ENCODE measurements around the gene F5. TPM values are rescaled to one million over a fixed set of nuclear protein-coding genes. Genes with fewer than 3 reads are reported as not detected.

F5 gene
- total and polyA plus RNA-seq, 2 donors (not counting 1 experiment from before 2014, with no cell fraction given) = under 0.01 TPM; not detected in 1

DNA sequence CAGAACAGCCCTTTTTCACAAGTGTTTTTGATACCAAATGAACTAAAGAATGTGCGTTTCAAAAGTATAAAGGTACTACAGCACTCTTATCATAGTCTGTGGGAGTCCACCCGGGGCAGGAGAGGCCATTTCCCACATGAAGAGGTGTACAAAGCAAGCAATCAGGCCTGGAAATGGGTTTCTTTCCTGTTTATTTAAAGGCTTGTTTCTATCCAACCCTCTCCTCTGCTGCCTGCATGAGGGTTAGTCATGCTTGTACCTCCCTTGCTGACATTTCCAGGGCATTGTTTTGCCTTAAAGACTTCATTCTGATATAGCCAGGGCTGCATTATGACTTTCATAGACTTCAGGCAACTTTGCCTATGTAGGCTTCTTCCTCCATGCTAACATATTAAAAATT is 32.1 kb upstream of the F5 start:
- DNase-seq (ENCODE audit: low read depth in 2 of 2) = no peak
- H3K9ac ChIP-seq (ENCODE audit: insufficient read depth, low read length) = no peak overlapping the region
- TF ChIP-seq, protein P1, sequence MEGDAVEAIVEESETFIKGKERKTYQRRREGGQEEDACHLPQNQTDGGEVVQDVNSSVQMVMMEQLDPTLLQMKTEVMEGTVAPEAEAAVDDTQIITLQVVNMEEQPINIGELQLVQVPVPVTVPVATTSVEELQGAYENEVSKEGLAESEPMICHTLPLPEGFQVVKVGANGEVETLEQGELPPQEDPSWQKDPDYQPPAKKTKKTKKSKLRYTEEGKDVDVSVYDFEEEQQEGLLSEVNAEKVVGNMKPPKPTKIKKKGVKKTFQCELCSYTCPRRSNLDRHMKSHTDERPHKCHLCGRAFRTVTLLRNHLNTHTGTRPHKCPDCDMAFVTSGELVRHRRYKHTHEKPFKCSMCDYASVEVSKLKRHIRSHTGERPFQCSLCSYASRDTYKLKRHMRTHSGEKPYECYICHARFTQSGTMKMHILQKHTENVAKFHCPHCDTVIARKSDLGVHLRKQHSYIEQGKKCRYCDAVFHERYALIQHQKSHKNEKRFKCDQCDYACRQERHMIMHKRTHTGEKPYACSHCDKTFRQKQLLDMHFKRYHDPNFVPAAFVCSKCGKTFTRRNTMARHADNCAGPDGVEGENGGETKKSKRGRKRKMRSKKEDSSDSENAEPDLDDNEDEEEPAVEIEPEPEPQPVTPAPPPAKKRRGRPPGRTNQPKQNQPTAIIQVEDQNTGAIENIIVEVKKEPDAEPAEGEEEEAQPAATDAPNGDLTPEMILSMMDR (conservative IDR thresholded peaks at IDR 0.05 in 1 of 2, IDR thresholded peaks at IDR 0.05 in 1 of 2; ENCODE audit: low read depth in 1 of 2, low read length in 2 of 2) = no peak
- no peaks in the 10 kb centered on the region for H3K4me1 ChIP-seq (ENCODE audit: control insufficient read depth, extremely low read depth, insufficient read depth, low read length)
- H3K36me3 ChIP-seq (ENCODE audit: control insufficient read depth, insufficient read depth, low read length) = no peaks in the 10 kb centered on the region
- H3K27ac ChIP-seq (ENCODE audit: insufficient read depth, low read length) = no peak overlapping the region
- H3K4me2 ChIP-seq (ENCODE audit: extremely low read depth, insufficient read depth, low read length) = no peak overlapping the region
- H3K4me3 ChIP-seq (replicated peaks in 1 of 4; ENCODE audit: control extremely low read depth in 1 of 4, insufficient read depth in 1 of 4, low read depth in 3 of 4, low read length in 4 of 4) = no peak overlapping the region
- H2AFZ ChIP-seq (ENCODE audit: low read length) = no peak overlapping the region
- H3K79me2 ChIP-seq (ENCODE audit: control insufficient read depth, insufficient read depth, low read length) = no peaks in the 10 kb centered on the region
- H3K9me3 ChIP-seq (ENCODE audit: control insufficient read depth, insufficient read depth, low read depth, low read length) = no peaks in the 10 kb centered on the region
- H3K27me3 ChIP-seq (ENCODE audit: control insufficient read depth, insufficient read depth, low read length) = no peaks in the 10 kb centered on the region
- H4K20me1 ChIP-seq (ENCODE audit: control insufficient read depth, extremely low read depth, insufficient read depth, low read length) = no peaks in the 10 kb centered on the region

DNA sequence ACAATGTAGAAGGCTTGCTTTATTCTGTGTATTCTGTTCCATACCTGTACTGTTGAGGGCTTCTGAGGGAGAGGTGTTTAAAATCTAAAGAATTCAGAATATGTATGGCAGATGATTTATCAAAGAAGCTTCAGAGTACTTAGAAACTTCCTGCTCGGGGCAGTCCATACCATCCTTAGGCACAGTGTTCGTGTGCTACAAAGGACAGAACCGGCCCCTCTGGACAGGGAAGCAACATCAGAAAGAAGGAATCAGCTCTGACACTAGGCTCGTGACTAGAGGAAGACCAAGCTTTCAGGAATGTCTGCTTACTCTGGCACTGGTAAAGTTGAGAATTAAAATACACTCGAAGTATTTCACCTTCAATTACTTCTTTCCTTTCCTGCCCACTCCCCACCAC is 29.5 kb upstream of the F5 start:
- no peaks in the 10 kb centered on the region for H3K9me3 ChIP-seq (ENCODE audit: control insufficient read depth, insufficient read depth, low read depth, low read length)
- H3K79me2 ChIP-seq (ENCODE audit: control insufficient read depth, insufficient read depth, low read length) = no peaks in the 10 kb centered on the region
- no peaks in the 10 kb centered on the region for H3K4me1 ChIP-seq (ENCODE audit: control insufficient read depth, extremely low read depth, insufficient read depth, low read length)
- TF ChIP-seq, protein P1 (conservative IDR thresholded peaks at IDR 0.05 in 1 of 2, IDR thresholded peaks at IDR 0.05 in 1 of 2; ENCODE audit: low read depth in 1 of 2, low read length in 2 of 2) = no peak
- no peak for TF ChIP-seq EZH2 (IDR thresholded peaks at IDR 0.05; ENCODE audit: low read length, missing control alignments)
- no peaks in the 10 kb centered on the region for H3K36me3 ChIP-seq (ENCODE audit: control insufficient read depth, insufficient read depth, low read length)
- H3K4me2 ChIP-seq (ENCODE audit: extremely low read depth, insufficient read depth, low read length) = no peak overlapping the region
- no peak for DNase-seq (ENCODE audit: low read depth in 2 of 2)
- no peak overlapping the region for H3K9ac ChIP-seq (ENCODE audit: insufficient read depth, low read length)
- no peak overlapping the region for H2AFZ ChIP-seq (ENCODE audit: low read length)
- no peaks in the 10 kb centered on the region for H3K27me3 ChIP-seq (ENCODE audit: control insufficient read depth, insufficient read depth, low read length)
- H3K27ac ChIP-seq (ENCODE audit: insufficient read depth, low read length) = no peak overlapping the region
- H4K20me1 ChIP-seq (ENCODE audit: control insufficient read depth, extremely low read depth, insufficient read depth, low read length) = no peaks in the 10 kb centered on the region
- no peak overlapping the region for H3K4me3 ChIP-seq (replicated peaks in 1 of 4; ENCODE audit: control extremely low read depth in 1 of 4, insufficient read depth in 1 of 4, low read depth in 3 of 4, low read length in 4 of 4)

DNA sequence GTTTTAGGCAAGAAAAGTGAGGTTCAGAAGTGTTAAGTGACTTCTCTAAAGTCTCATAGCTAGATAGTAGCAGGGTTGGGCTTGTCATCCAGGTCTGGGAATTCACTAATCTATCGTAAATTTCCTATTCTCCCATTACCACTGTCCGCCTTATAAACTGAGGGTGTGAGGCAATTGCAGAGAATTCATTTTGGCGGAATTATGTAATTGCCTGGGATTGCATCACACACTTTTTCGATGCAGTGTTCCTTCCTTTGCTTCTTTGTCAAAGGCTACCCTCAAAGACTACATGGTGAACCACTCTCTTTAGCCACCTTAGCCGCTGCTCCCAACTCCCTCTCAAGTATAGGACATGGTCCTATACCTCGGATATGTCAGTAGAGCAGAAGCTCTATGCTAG is 24.6 kb upstream of the F5 start:
- Histone ChIP-seq H3K27me3 (ENCODE audit: control insufficient read depth, insufficient read depth, low read length) (no peaks in the 10 kb centered on the region), H3K9ac (ENCODE audit: insufficient read depth, low read length) (no peak overlapping the region), H4K20me1 (ENCODE audit: control insufficient read depth, extremely low read depth, insufficient read depth, low read length) (no peaks in the 10 kb centered on the region), H3K27ac (ENCODE audit: insufficient read depth, low read length) (no peak overlapping the region), H3K4me2 (ENCODE audit: extremely low read depth, insufficient read depth, low read length) (no peak overlapping the region), H2AFZ (ENCODE audit: low read length) (no peak overlapping the region), H3K9me3 (ENCODE audit: control insufficient read depth, insufficient read depth, low read depth, low read length) (no peaks in the 10 kb centered on the region), H3K79me2 (ENCODE audit: control insufficient read depth, insufficient read depth, low read length) (no peaks in the 10 kb centered on the region), H3K36me3 (ENCODE audit: control insufficient read depth, insufficient read depth, low read length) (no peaks in the 10 kb centered on the region), H3K4me1 (ENCODE audit: control insufficient read depth, extremely low read depth, insufficient read depth, low read length) (no peaks in the 10 kb centered on the region), H3K4me3 (replicated peaks in 1 of 4; ENCODE audit: control extremely low read depth in 1 of 4, insufficient read depth in 1 of 4, low read depth in 3 of 4, low read length in 4 of 4) (no peak overlapping the region)
- no peak for TF ChIP-seq EZH2 (IDR thresholded peaks at IDR 0.05; ENCODE audit: low read length, missing control alignments)
- TF ChIP-seq, protein P1 (conservative IDR thresholded peaks at IDR 0.05 in 1 of 2, IDR thresholded peaks at IDR 0.05 in 1 of 2; ENCODE audit: low read depth in 1 of 2, low read length in 2 of 2) = no peak
- no peak for DNase-seq (ENCODE audit: low read depth in 2 of 2)
